ENCODE measurements around the gene FBXL13. TPM values are rescaled to one million over a fixed set of nuclear protein-coding genes. Genes with fewer than 3 reads are reported as not detected.

The FBXL13 gene
- total and polyA plus RNA-seq, 4 experiments from 2014 or later, result 0.10 to 2.2 (median 0.49) TPM; not detected in 1

DNA sequence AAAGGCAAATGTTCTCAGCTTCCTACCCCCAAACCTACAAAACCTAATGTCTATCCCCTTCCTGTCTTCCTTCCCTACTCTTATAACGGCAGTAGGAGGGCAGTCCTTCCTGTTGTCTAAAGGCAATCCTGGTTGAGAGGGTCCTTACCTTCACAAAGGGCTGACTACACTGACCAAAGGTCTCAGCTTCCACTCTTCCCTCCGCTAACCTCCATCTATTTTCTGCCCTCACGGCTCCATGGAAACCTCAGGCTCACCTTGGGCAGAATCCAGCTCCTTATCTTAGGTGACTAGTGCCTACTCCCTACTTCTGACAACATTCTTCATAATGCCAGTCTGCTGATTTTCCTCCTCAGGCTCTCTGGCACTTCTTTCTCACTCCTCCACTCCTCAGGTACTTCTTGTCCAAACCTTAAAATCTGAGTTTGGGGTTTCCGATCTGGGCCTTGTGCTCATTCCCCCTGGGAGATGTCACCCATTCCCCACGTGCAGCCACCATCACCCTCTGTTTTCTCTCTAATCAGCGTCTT lies 542 bp downstream of the FBXL13 start:
- intact Hi-C loops (cut with micrococcal nuclease), result loop anchor here (1.0 to 5.0 kb wide), 4 partner anchors 206 to 326 kb away; partner anchors contain the start of genes DNAJC2, FAM185A and PMPCB
- peak in 1 of 5 donors; percentile 2 for DNase-seq
- Mint-ChIP-seq H3K36me3 (peaks cover 0 to 5% of the 10 kb centered on the region in 2 donors), H3K4me3 (peak overlapping the region; percentile 91 to 99 (median 92)), H3K27ac (peak overlapping the region; percentile 61 to 99 (median 98)), H3K27me3 (no peaks in the 10 kb centered on the region), H3K4me1 (peaks cover 26 to 45% (median 34%) of the 10 kb centered on the region in 4 donors), H3K9me3 (no peaks in the 10 kb centered on the region)
- Histone ChIP-seq H3K27ac (ENCODE audit: low read depth, low read length) (peak overlapping the region; percentile 77), H3K9me3 (ENCODE audit: control insufficient read depth in 1 of 2, low read length in 2 of 2) (no peaks in the 10 kb centered on the region), H3K4me1 (ENCODE audit: insufficient read depth, low read length) (peaks cover 35% of the 10 kb centered on the region), H3K36me3 (ENCODE audit: insufficient read depth, low read length) (no peaks in the 10 kb centered on the region), H3K27me3 (ENCODE audit: insufficient read depth, low read length) (no peaks in the 10 kb centered on the region), H3K4me3 (ENCODE audit: low read length in 2 of 2) (peak overlapping the region; percentile 64 to 75)
- POLR2A ChIA-PET (ENCODE audit: partially characterized antibody), result interaction anchor here (0.6 to 2.2 kb wide), 7 partner anchors 12 to 1939 kb away, joined by 3 to 28 read pairs (median 5); partner anchors contain the start of gene NAPEPLD
- CTCF ChIA-PET (ENCODE audit: partially characterized antibody), result interaction anchor here (1.3 to 2.9 kb wide), 4 partner anchors 8 to 15 kb away, joined by 4 to 14 read pairs (median 11); no protein-coding TSS in a partner anchor

- Mint-ChIP-seq H3K27me3 (peaks cover 3 to 5% of the 10 kb centered on the region in 2 donors), H3K4me1 (peaks cover 15 to 19% (median 19%) of the 10 kb centered on the region in 4 donors), H3K36me3 (peaks cover 0 to 5% of the 10 kb centered on the region in 2 donors), H3K27ac (no peak overlapping the region), H3K9me3 (no peaks in the 10 kb centered on the region), H3K4me3 (no peak overlapping the region)
- no peak overlapping the region for H3K4me3 ChIP-seq (ENCODE audit: low read length in 2 of 2)
- no peak for DNase-seq
- H3K4me1 ChIP-seq (ENCODE audit: insufficient read depth, low read length), result peaks cover 15% of the 10 kb centered on the region
- no peak overlapping the region for H3K27ac ChIP-seq (ENCODE audit: low read depth, low read length)
- CTCF ChIA-PET (ENCODE audit: partially characterized antibody), result interaction anchor here (1.2 kb wide), 1 partner anchor 11 kb away, joined by 3 read pairs; no protein-coding TSS in a partner anchor
- POLR2A ChIA-PET (ENCODE audit: partially characterized antibody), result no interaction called here
- intact Hi-C loops (cut with micrococcal nuclease), result loop anchor here (5.0 kb wide), 1 partner anchor 226 kb away; the partner anchor contains the start of gene PMPCB
- H3K36me3 ChIP-seq (ENCODE audit: insufficient read depth, low read length), result no peaks in the 10 kb centered on the region
- no peaks in the 10 kb centered on the region for H3K27me3 ChIP-seq (ENCODE audit: insufficient read depth, low read length)
- H3K9me3 ChIP-seq (ENCODE audit: control insufficient read depth in 1 of 2, low read length in 2 of 2), result no peaks in the 10 kb centered on the region
These were observed 3.6 kb downstream of the FBXL13 start for GRCh38 chr7:103071000-103071399.

DNA sequence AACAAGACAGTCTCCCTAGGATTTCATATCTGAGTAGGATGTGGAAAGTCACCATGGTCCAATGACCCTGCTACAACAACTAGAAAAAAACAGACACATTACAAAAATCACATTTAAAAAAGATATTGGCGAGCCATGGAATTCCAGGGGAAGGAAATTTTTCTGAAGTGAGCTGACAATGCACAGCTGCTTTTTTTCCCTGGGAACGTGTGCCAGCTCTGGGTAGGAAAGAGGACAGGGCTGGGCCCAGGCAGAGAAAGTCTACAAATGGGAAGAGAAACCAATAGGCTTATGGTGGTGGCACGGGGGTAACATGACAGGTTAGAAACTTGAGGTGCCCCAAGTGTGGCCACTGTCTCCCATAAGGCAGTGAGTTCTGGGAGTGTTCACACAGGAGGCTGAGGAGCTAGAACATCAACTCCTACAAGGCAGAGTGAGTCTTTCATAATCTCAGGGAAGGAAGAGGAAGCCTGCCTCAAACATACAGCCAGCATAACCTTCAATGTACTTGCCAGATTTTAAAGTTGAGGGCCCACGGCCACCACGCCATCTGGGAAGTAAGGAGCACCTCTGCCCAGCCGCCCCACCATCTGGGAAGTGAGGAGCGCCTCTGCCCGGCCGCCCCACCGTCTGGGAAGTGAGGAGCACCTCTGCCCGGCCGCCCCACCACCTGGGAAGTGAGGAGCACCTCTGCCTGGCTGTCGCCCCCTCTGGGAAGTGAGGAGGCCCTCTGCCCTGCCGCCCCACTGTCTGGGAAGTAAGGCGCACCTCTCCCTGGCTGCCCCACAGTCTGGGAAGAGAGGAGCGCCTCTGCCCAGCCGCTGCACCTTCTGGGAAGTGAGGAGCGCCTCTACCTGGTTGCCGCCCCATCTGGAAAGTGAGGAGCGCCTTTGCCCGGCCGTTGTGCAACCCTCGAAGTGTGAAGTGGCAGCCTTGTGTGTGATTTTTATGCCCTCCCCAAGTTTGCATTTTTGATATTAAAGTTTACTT lies 5.9 kb downstream of the FBXL13 start:
- Mint-ChIP-seq H3K27me3 (peaks cover 3 to 5% of the 10 kb centered on the region in 2 donors), H3K36me3 (no peaks in the 10 kb centered on the region), H3K4me1 (peaks cover under 1 to 3% (median 2%) of the 10 kb centered on the region in 4 donors), H3K27ac (no peak overlapping the region), H3K4me3 (no peak overlapping the region), H3K9me3 (no peaks in the 10 kb centered on the region)
- no peaks in the 10 kb centered on the region for H3K36me3 ChIP-seq (ENCODE audit: insufficient read depth, low read length)
- no peak for DNase-seq
- no peaks in the 10 kb centered on the region for H3K9me3 ChIP-seq (ENCODE audit: control insufficient read depth in 1 of 2, low read length in 2 of 2)
- H3K4me3 ChIP-seq (ENCODE audit: low read length in 2 of 2), result no peak overlapping the region
- H3K27ac ChIP-seq (ENCODE audit: low read depth, low read length), result no peak overlapping the region
- ChIA-PET CTCF (ENCODE audit: partially characterized antibody) (interaction anchor here (2.0 kb wide), 1 partner anchor 9 kb away, joined by 5 read pairs; no protein-coding TSS in a partner anchor), POLR2A (ENCODE audit: partially characterized antibody) (interaction anchor here (1.1 kb wide), 1 partner anchor 320 kb away, joined by 3 read pairs; the partner anchor contains the start of gene FAM185A)
- H3K27me3 ChIP-seq (ENCODE audit: insufficient read depth, low read length), result no peaks in the 10 kb centered on the region
- peaks cover under 1% of the 10 kb centered on the region for H3K4me1 ChIP-seq (ENCODE audit: insufficient read depth, low read length)
- intact Hi-C loops (cut with micrococcal nuclease), result no loop called here

DNA sequence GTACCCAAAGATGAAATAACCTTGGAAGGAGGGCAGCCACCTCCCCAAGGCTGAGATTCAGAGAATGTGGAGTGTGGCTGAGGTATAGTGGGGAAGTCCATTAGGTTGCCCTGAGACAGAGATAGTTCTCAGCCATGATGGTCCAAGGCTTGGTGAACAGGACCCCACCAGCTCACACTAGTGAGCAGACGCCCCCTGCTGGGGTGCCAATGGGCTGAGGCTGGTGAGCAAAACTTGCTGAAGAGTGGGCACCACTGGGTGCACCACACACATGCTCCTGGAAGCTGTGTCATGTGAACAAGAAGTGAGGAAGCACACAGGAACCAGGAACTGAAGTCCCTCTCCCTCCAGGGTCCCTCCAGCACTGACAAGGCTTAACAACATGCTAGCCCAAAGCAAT lies 8.9 kb downstream of the FBXL13 start:
- POLR2A ChIA-PET (ENCODE audit: partially characterized antibody), result no interaction called here
- H3K27ac Mint-ChIP-seq, result peak overlapping the region in 1 of 7 donors; percentile 71
- intact Hi-C loops (cut with micrococcal nuclease), result no loop called here

GRCh38 chr7:103063895-103064294 lies 10.7 kb downstream of the FBXL13 start:
- intact Hi-C loops (cut with micrococcal nuclease), result no loop called here
- Mint-ChIP-seq H3K4me1 (no peaks in the 10 kb centered on the region), H3K9me3 (no peaks in the 10 kb centered on the region), H3K4me3 (no peak overlapping the region), H3K36me3 (no peaks in the 10 kb centered on the region), H3K27me3 (peaks cover 3 to 5% of the 10 kb centered on the region in 2 donors), H3K27ac (no peak overlapping the region)
- ChIA-PET CTCF (ENCODE audit: partially characterized antibody) (no interaction called here), POLR2A (ENCODE audit: partially characterized antibody) (no interaction called here)
- H3K4me3 ChIP-seq (ENCODE audit: low read length in 2 of 2), result no peak overlapping the region
- H3K36me3 ChIP-seq (ENCODE audit: insufficient read depth, low read length), result no peaks in the 10 kb centered on the region
- DNase-seq, result no peak
- no peaks in the 10 kb centered on the region for H3K9me3 ChIP-seq (ENCODE audit: control insufficient read depth in 1 of 2, low read length in 2 of 2)
- no peaks in the 10 kb centered on the region for H3K4me1 ChIP-seq (ENCODE audit: insufficient read depth, low read length)
- no peak overlapping the region for H3K27ac ChIP-seq (ENCODE audit: low read depth, low read length)
- H3K27me3 ChIP-seq (ENCODE audit: insufficient read depth, low read length), result no peaks in the 10 kb centered on the region

More for the DNA sequence above, 8.9 kb downstream of the FBXL13 start:
- Mint-ChIP-seq H3K27me3 (peaks cover 3 to 5% of the 10 kb centered on the region in 2 donors), H3K9me3 (no peaks in the 10 kb centered on the region), H3K4me3 (no peak overlapping the region), H3K36me3 (no peaks in the 10 kb centered on the region), H3K4me1 (no peaks in the 10 kb centered on the region)
- Histone ChIP-seq H3K4me1 (ENCODE audit: insufficient read depth, low read length) (no peaks in the 10 kb centered on the region), H3K4me3 (ENCODE audit: low read length in 2 of 2) (no peak overlapping the region), H3K36me3 (ENCODE audit: insufficient read depth, low read length) (no peaks in the 10 kb centered on the region), H3K27ac (ENCODE audit: low read depth, low read length) (no peak overlapping the region), H3K9me3 (ENCODE audit: control insufficient read depth in 1 of 2, low read length in 2 of 2) (no peaks in the 10 kb centered on the region), H3K27me3 (ENCODE audit: insufficient read depth, low read length) (no peaks in the 10 kb centered on the region)
- CTCF ChIA-PET (ENCODE audit: partially characterized antibody), result interaction anchor here (0.7 to 2.3 kb wide), 4 partner anchors 9 to 787 kb away, joined by 3 to 10 read pairs (median 3); partner anchors contain the start of genes ARMC10 and FBXL13
- peak in 3 of 5 donors; percentile 10 to 17 (median 14) for DNase-seq

DNA sequence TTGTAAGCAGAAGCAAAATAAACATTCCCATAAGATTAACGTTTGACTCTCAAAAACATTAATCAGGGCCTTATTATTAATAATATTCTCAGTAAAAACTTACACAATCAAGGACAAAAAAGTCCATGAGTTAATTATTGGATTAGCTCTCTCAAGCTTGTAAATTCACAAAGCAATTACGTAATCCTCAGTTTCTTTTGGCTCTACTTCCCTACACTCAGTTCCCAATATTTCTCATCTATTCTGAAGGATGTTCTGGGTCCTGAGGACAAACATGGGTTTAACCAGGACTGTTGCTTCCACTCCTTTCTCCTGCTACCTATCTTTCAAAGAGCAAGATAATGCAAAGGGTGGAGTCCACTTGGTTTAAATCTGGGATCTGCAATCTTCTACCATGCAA lies 15.1 kb downstream of the FBXL13 start:
- no peak for DNase-seq
- no peak overlapping the region for H3K4me3 Mint-ChIP-seq
- H3K36me3 ChIP-seq (ENCODE audit: insufficient read depth, low read length), result no peaks in the 10 kb centered on the region
- H3K27me3 Mint-ChIP-seq, result no peaks in the 10 kb centered on the region
- ChIA-PET POLR2A (ENCODE audit: partially characterized antibody) (no interaction called here), CTCF (ENCODE audit: partially characterized antibody) (interaction anchor here (1.2 to 1.3 kb wide), 3 partner anchors 9 to 301 kb away, joined by 3 to 5 read pairs (median 5); no protein-coding TSS in a partner anchor)
- peak overlapping the region in 1 of 7 donors; percentile 3 for H3K27ac Mint-ChIP-seq
- no peaks in the 10 kb centered on the region for H3K4me1 Mint-ChIP-seq
- no peaks in the 10 kb centered on the region for H3K4me1 ChIP-seq (ENCODE audit: insufficient read depth, low read length)
- H3K9me3 ChIP-seq (ENCODE audit: control insufficient read depth in 1 of 2, low read length in 2 of 2), result no peaks in the 10 kb centered on the region
- H3K36me3 Mint-ChIP-seq, result no peaks in the 10 kb centered on the region
- H3K27me3 ChIP-seq (ENCODE audit: insufficient read depth, low read length), result no peaks in the 10 kb centered on the region
- intact Hi-C loops (cut with micrococcal nuclease), result no loop called here
- no peak overlapping the region for H3K4me3 ChIP-seq (ENCODE audit: low read length in 2 of 2)
- H3K9me3 Mint-ChIP-seq, result no peaks in the 10 kb centered on the region
- H3K27ac ChIP-seq (ENCODE audit: low read depth, low read length), result no peak overlapping the region

DNA sequence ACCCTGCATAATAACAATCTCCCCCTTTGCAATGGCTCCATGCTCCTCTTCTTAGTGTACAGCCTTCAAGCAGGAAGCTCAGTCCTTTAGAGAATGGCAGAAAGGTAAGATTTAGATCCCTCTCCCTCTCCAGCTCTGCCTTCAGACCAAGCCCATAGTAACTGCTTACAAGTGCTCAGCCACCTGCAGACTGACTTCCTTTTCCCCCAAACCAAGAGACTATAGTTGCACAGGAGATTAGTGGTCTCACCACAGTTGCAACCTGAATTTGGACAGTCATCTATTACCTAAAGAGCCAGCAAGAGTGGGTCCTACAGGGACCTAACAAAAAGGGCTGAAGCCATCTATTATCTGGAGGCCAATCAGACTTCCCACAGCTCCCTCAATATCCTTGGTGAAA lies 16.5 kb downstream of the FBXL13 start:
- no peaks in the 10 kb centered on the region for H3K27me3 Mint-ChIP-seq
- ChIA-PET POLR2A (ENCODE audit: partially characterized antibody) (no interaction called here), CTCF (ENCODE audit: partially characterized antibody) (no interaction called here)
- H3K27ac ChIP-seq (ENCODE audit: low read depth, low read length), result no peak overlapping the region
- no peaks in the 10 kb centered on the region for H3K9me3 ChIP-seq (ENCODE audit: control insufficient read depth in 1 of 2, low read length in 2 of 2)
- no peaks in the 10 kb centered on the region for H3K36me3 ChIP-seq (ENCODE audit: insufficient read depth, low read length)
- H3K4me3 Mint-ChIP-seq, result no peak overlapping the region
- H3K4me3 ChIP-seq (ENCODE audit: low read length in 2 of 2), result no peak overlapping the region
- H3K9me3 Mint-ChIP-seq, result no peaks in the 10 kb centered on the region
- no peak overlapping the region for H3K27ac Mint-ChIP-seq
- no peaks in the 10 kb centered on the region for H3K4me1 Mint-ChIP-seq
- H3K36me3 Mint-ChIP-seq, result no peaks in the 10 kb centered on the region
- intact Hi-C loops (cut with micrococcal nuclease), result no loop called here
- H3K4me1 ChIP-seq (ENCODE audit: insufficient read depth, low read length), result no peaks in the 10 kb centered on the region
- no peaks in the 10 kb centered on the region for H3K27me3 ChIP-seq (ENCODE audit: insufficient read depth, low read length)
- DNase-seq, result no peak
